IMR-90 (cell line): ENCODE measurements around the gene PRSS56. TPM values are rescaled to one million over a fixed set of nuclear protein-coding genes. Genes with fewer than 3 reads are reported as not detected.

ENCODE experiments used
- ATAC-seq: fragments of 200-7000 bp; cut with Tn5 transposase; 2 replicates; pipeline ENCODE4 v1.9.1; 2020; ENCODE audit warnings: low read depth, mild to moderate bottlenecking, moderate library complexity
- BruUV-seq: library from RNA; stranded (reverse); fragments of 400-500 nt; replicated peaks from 2 replicates; lab custom pipeline; 2021; lab: Mats Ljungman, UMichigan
- CTCF ChIA-PET: fragments of 300-600 bp; formaldehyde crosslinking; extraction: SDS; loops from one replicate; lab custom pipeline; 2021; ENCODE audit warnings: antibody characterized with exemption; lab: Yijun Ruan, JAX
- POLR2A ChIA-PET: fragments of 300-600 bp; sonication (Branson Sonifier 250); formaldehyde crosslinking; loops from one replicate; lab custom pipeline; 2022; ENCODE audit warnings: antibody characterized with exemption; ENCODE audit not compliant: unreplicated experiment; lab: Charles Lee
- DNase-seq: peaks from one replicate; pipeline ENCODE4 v3.0.0; 2013
- H2AFZ ChIP-seq: replicated peaks from 2 replicates; pipeline ENCODE3; 2013; ENCODE audit warnings: low read length, mild to moderate bottlenecking; ENCODE audit not compliant: poor library complexity
- H2AK5ac ChIP-seq: 2 replicates; pipeline ENCODE4 v1.6.1; 2013; ENCODE audit warnings: low read depth, low read length, inconsistent platforms
- H2AK9ac ChIP-seq: replicated peaks from 2 replicates; pipeline ENCODE3; 2013; ENCODE audit warnings: mild to moderate bottlenecking, low read depth, low read length, moderate library complexity; ENCODE audit not compliant: poor library complexity
- H2BK120ac ChIP-seq: 2 replicates; pipeline ENCODE4 v1.6.1; 2013; ENCODE audit warnings: low read depth, low read length, inconsistent platforms
- H2BK15ac ChIP-seq: 3 replicates; pipeline ENCODE4 v1.6.1; 2013; ENCODE audit warnings: low read depth, low read length, inconsistent platforms
- H2BK20ac ChIP-seq: 2 replicates; pipeline ENCODE4 v1.6.1; 2013; ENCODE audit warnings: low read depth, mild to moderate bottlenecking, inconsistent platforms, low read length, moderate library complexity
- H2BK5ac ChIP-seq: 2 replicates; pipeline ENCODE4 v1.6.1; 2013; ENCODE audit warnings: mild to moderate bottlenecking, low read depth, low read length, inconsistent platforms; ENCODE audit not compliant: poor library complexity, severe bottlenecking
- H3K14ac ChIP-seq: replicated peaks from 2 replicates; pipeline ENCODE4 v1.6.1; 2013; ENCODE audit warnings: low read depth, low read length, inconsistent platforms
- H3K18ac ChIP-seq: 2 replicates; pipeline ENCODE4 v1.6.1; 2013; ENCODE audit warnings: low read depth, low read length, control low read depth
- H3K23ac ChIP-seq: 2 replicates; pipeline ENCODE4 v1.6.1; 2013; ENCODE audit warnings: low read depth, low read length, inconsistent platforms
- H3K27ac ChIP-seq: 2 replicates; pipeline ENCODE4 v1.5.1; 2013; ENCODE audit warnings: mild to moderate bottlenecking, control low read depth, low read length; ENCODE audit not compliant: insufficient read depth
- H3K27me3 ChIP-seq: 2 replicates; pipeline ENCODE4 v1.6.1; 2013; ENCODE audit warnings: low read length; ENCODE audit not compliant: control insufficient read depth, insufficient read depth
- H3K36me3 ChIP-seq: 2 replicates; pipeline ENCODE4 v1.6.1; 2013; ENCODE audit warnings: low read length, mixed read lengths; ENCODE audit not compliant: control insufficient read depth, insufficient read depth
- H3K4ac ChIP-seq: 2 replicates; pipeline ENCODE4 v1.6.1; 2013; ENCODE audit warnings: low read depth, low read length, inconsistent platforms
- H3K4me1 ChIP-seq: 2 replicates; pipeline ENCODE4 v1.6.1; 2013; ENCODE audit warnings: low read length, mixed read lengths; ENCODE audit not compliant: control insufficient read depth, insufficient read depth
- H3K4me2 ChIP-seq: 2 replicates; pipeline ENCODE4 v1.6.1; 2013; ENCODE audit warnings: low read depth, mild to moderate bottlenecking, control low read depth, low read length, moderate library complexity
- H3K4me3 ChIP-seq: 2 replicates; pipeline ENCODE4 v1.5.1; 2013; ENCODE audit warnings: low read depth, mild to moderate bottlenecking, control low read depth, low read length, moderate library complexity; ENCODE audit not compliant: insufficient read depth
- H3K56ac ChIP-seq: 2 replicates; pipeline ENCODE4 v1.6.1; 2013; ENCODE audit warnings: low read length, inconsistent platforms; ENCODE audit not compliant: insufficient read depth; ENCODE audit errors: extremely low read depth
- H3K79me1 ChIP-seq, 2 experiments: 2 replicates each; pipeline ENCODE4 v1.6.1; 2013; ENCODE audit warnings: low read length in 2 of 2, inconsistent platforms in 1 of 2, low read depth in 1 of 2
- H3K9ac ChIP-seq: 2 replicates; pipeline ENCODE4 v1.6.1; 2013; ENCODE audit warnings: low read depth, low read length, control low read depth
- H3K9me1 ChIP-seq: 2 replicates; pipeline ENCODE4 v1.6.1; 2013; ENCODE audit warnings: low read length, inconsistent platforms; ENCODE audit not compliant: insufficient read depth
- H3K9me3 ChIP-seq: 2 replicates; pipeline ENCODE4 v1.6.1; 2013; ENCODE audit warnings: low read length; ENCODE audit not compliant: control insufficient read depth, insufficient read depth
- H4K20me1 ChIP-seq: 2 replicates; pipeline ENCODE4 v1.6.1; 2013; ENCODE audit warnings: low read length, inconsistent platforms; ENCODE audit not compliant: insufficient read depth
- H4K5ac ChIP-seq: 2 replicates; pipeline ENCODE4 v1.6.1; 2013; ENCODE audit warnings: mild to moderate bottlenecking, low read depth, low read length, control low read depth
- H4K8ac ChIP-seq, 2 experiments: 2 replicates each; pipeline ENCODE4 v1.6.1; 2013; ENCODE audit warnings: low read depth in 2 of 2, low read length in 2 of 2, control low read depth in 1 of 2, inconsistent platforms in 1 of 2
- H4K91ac ChIP-seq: 2 replicates; pipeline ENCODE4 v1.6.1; 2013; ENCODE audit warnings: low read depth, low read length, inconsistent platforms; ENCODE audit not compliant: insufficient read depth
- CEBPB ChIP-seq: IDR thresholded peaks from 2 replicates; pipeline ENCODE4 v1.6.1; 2012; ENCODE audit warnings: low read depth, low read length, improper control_type of control experiment
- CHD1 ChIP-seq: IDR thresholded peaks from 2 replicates; pipeline ENCODE4 v1.6.1; 2012; ENCODE audit warnings: low read depth, low read length, improper control_type of control experiment
- FOS ChIP-seq: fragments of 150-350 bp; IDR thresholded peaks from 2 replicates; pipeline ENCODE4 v1.6.1; 2016; ENCODE audit warnings: low read depth, low read length
- MXI1 ChIP-seq: IDR thresholded peaks from 2 replicates; pipeline ENCODE4 v1.6.1; 2012; ENCODE audit warnings: low read depth, mild to moderate bottlenecking, low read length, moderate library complexity, borderline replicate concordance
- RAD21 ChIP-seq: IDR thresholded peaks from 2 replicates; pipeline ENCODE4 v1.6.1; 2012; ENCODE audit warnings: low read length, improper control_type of control experiment
- SMC3 ChIP-seq: fragments of 150-350 bp; IDR thresholded peaks from 2 replicates; pipeline ENCODE4 v1.6.1; 2016; ENCODE audit warnings: low read depth, mild to moderate bottlenecking, antibody characterized with exemption, low read length, moderate library complexity
- WGBS, 2 experiments: methylation state at CpG; one replicate each; pipeline versions ENCODE4 v1.1.5 to v1.1.7; 2013; ENCODE audit warnings: missing lambda C conversion rate in 2 of 2; ENCODE audit not compliant: insufficient read length in 1 of 2; ENCODE audit errors: extremely low coverage in 2 of 2; 5-methylcytosine and 5-hydroxymethylcytosine counted together
- dilution Hi-C: fragments of 300-500 bp; cut with HindIII; formaldehyde crosslinking; loops from one replicate; pipeline ENCODE4 v1.14.3; 2018; ENCODE audit warnings: low sequenced_read_pairs; ENCODE audit not compliant: unreplicated experiment
- in situ Hi-C: fragments of 300-500 bp; cut with MboI; formaldehyde crosslinking; loops from 3 replicates; pipeline ENCODE4 v1.14.3; 2019; ENCODE audit warnings: low sequenced_read_pairs, inconsistent platforms, mixed read lengths
- intact Hi-C: fragments of 100-400 bp; cut with micrococcal nuclease; formaldehyde crosslinking; loops from 2 replicates; pipeline ENCODE4 v1.10.0; 2022
- polyA plus RNA-seq, 3 experiments: library from polyadenylated mRNA; depleted of rRNA; stranded (reverse); fragments of >200 nt; gene quantifications; 2 replicates each; pipeline ENCODE4 v1.2.3, GENCODE V29; 2012; ENCODE audit warnings: low replicate concordance in 1 of 3
- total RNA-seq: library from RNA; depleted of rRNA; stranded (reverse); fragments of >200 nt; gene quantifications from 2 replicates; pipeline ENCODE4 v1.2.3, GENCODE V29; 2012
- TF ChIP-seq, protein P1 (sequence below): fragments of 150-350 bp; IDR thresholded peaks from 2 replicates; pipeline ENCODE4 v1.6.1; 2017; ENCODE audit warnings: mild to moderate bottlenecking, antibody characterized with exemption, low read length, low read depth

The PRSS56 gene
- total and polyA plus RNA-seq, 2 of the 4 experiments (the other 2 are of a cell fraction), result not detected

DNA sequence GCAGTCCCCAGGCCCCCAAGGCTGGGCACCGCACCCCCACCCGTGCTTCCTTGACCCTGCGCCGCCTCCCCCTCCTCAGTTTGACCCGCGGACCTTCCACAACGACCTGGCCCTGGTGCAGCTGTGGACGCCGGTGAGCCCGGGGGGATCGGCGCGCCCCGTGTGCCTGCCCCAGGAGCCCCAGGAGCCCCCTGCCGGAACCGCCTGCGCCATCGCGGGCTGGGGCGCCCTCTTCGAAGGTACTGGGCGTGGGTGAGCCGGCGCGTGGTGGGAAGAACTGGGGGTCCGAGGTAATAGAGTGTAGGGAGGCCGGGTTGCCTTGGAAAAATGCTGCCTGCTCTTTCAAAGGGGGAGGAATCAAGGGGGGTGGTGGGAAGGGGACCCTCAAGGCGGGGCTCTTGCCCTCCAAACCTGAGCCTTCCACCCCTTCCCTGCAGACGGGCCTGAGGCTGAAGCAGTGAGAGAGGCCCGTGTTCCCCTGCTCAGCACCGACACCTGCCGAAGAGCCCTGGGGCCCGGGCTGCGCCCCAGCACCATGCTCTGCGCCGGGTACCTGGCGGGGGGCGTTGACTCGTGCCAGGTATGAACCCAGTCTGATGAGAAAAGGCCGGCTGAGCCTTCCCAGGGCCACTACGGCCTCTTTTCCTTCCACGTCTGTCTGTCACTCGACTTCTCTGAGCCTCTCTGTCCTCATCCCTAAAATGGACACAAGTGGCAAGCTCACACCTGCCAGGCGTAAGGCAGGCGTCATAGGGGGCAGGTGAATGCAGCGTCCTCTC, 2.6 kb downstream of the PRSS56 start:
- H3K4me3 ChIP-seq, result no peak overlapping the region
- in situ Hi-C loops, result no loop called here
- POLR2A ChIA-PET, result no interaction called here
- no peaks in the 10 kb centered on the region for H3K79me1 ChIP-seq
- dilution Hi-C loops, result no loop called here
- WGBS, 2 experiments, result 7% methylated on average over 13 of the region's 46 CpGs; no CpG with 5 or more reads in 1 of the 2 experiments
- no peak overlapping the region for H2BK120ac ChIP-seq
- H3K56ac ChIP-seq, result no peak overlapping the region
- no peak for DNase-seq
- no peak overlapping the region for H2BK5ac ChIP-seq
- H3K36me3 ChIP-seq, result no peaks in the 10 kb centered on the region
- no peak overlapping the region for H2BK15ac ChIP-seq
- ATAC-seq, result no peak
- no peak overlapping the region for H2AK5ac ChIP-seq
- H4K8ac ChIP-seq, result no peak overlapping the region
- H3K9me1 ChIP-seq, result no peaks in the 10 kb centered on the region
- H3K9ac ChIP-seq, result no peak overlapping the region
- intact Hi-C loops, result loop anchor here (1.0 kb wide), 1 partner anchor 76 kb away; no protein-coding TSS in a partner anchor
- H2AK9ac ChIP-seq, result no peak overlapping the region
- TF ChIP-seq, protein P1, sequence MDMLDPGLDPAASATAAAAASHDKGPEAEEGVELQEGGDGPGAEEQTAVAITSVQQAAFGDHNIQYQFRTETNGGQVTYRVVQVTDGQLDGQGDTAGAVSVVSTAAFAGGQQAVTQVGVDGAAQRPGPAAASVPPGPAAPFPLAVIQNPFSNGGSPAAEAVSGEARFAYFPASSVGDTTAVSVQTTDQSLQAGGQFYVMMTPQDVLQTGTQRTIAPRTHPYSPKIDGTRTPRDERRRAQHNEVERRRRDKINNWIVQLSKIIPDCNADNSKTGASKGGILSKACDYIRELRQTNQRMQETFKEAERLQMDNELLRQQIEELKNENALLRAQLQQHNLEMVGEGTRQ, result no peak
- TF ChIP-seq FOS (no peak), MXI1 (no peak), CHD1 (no peak), RAD21 (no peak), CEBPB (no peak), SMC3 (no peak)
- H3K9me3 ChIP-seq, result no peaks in the 10 kb centered on the region
- H3K4me2 ChIP-seq, result no peak overlapping the region
- H3K27me3 ChIP-seq, result peaks cover 71% of the 10 kb centered on the region
- H3K4ac ChIP-seq, result no peak overlapping the region
- no peak overlapping the region for H3K18ac ChIP-seq
- H3K14ac ChIP-seq, result no peak overlapping the region
- BruUV-seq, result no TSS peak
- no peaks in the 10 kb centered on the region for H4K20me1 ChIP-seq
- H2BK20ac ChIP-seq, result no peak overlapping the region
- no peak overlapping the region for H4K5ac ChIP-seq
- no peak overlapping the region for H3K27ac ChIP-seq
- H4K91ac ChIP-seq, result no peak overlapping the region
- CTCF ChIA-PET, result no interaction called here
- no peak overlapping the region for H3K23ac ChIP-seq
- no peak overlapping the region for H2AFZ ChIP-seq
- no peaks in the 10 kb centered on the region for H3K4me1 ChIP-seq
